K562 (cell line): ENCODE measurements around the gene SNX15. TPM values are rescaled to one million over a fixed set of nuclear protein-coding genes. Genes with fewer than 3 reads are reported as not detected.

Source experiments
- C11orf30 ChIP-seq: fragments of 450-650 bp; IDR thresholded peaks from 2 replicates; pipeline ENCODE4 v1.6.1; 2016; ENCODE audit warnings: low read depth, mild to moderate bottlenecking
- ETV6 ChIP-seq, 3 experiments: fragments of 150-350 bp in 1 of 3; sonication (generic) in 1 of 3; formaldehyde crosslinking in 1 of 3; IDR thresholded peaks; 2 replicates each; pipeline versions ENCODE4 v1.6.1 to v1.8.0; 2014 to 2022; ENCODE audit warnings: borderline replicate concordance in 2 of 3, low read depth in 2 of 3, antibody characterized with exemption in 1 of 3, low read length in 1 of 3, mild to moderate bottlenecking in 1 of 3, missing genetic modification reagents in 1 of 3
- FOXP4 ChIP-seq: sonication (generic); formaldehyde crosslinking; IDR thresholded peaks from 2 replicates; pipeline ENCODE4 v1.8.0; 2022; ENCODE audit warnings: mild to moderate bottlenecking, missing genetic modification reagents, borderline replicate concordance
- MAFG ChIP-seq: fragments of 450-650 bp; conservative IDR thresholded peaks from 2 replicates; pipeline ENCODE4 v1.6.1; 2016; ENCODE audit warnings: missing genetic modification characterization, missing compliant biosample characterization
- MAFK ChIP-seq: IDR thresholded peaks from 2 replicates; pipeline ENCODE4 v1.6.1; 2011; ENCODE audit warnings: low read length, improper control_type of control experiment
- RBM39 ChIP-seq: fragments of 200-400 bp; formaldehyde crosslinking; optimal IDR thresholded peaks from 2 replicates; pipeline ENCODE3; 2018; ENCODE audit warnings: low read depth, low read length
- ZBTB7A ChIP-seq: IDR thresholded peaks from 2 replicates; pipeline ENCODE4 v1.6.1; 2011; ENCODE audit warnings: low read depth, mild to moderate bottlenecking, low read length, moderate library complexity, borderline replicate concordance; ENCODE audit not compliant: control insufficient read depth
- polyA plus RNA-seq, 8 experiments: library from polyadenylated mRNA; depleted of rRNA in 4 of 8; stranded (reverse) in 5 of 8; unstranded in 3 of 8; fragments of >200 nt; fragmentation: Nextera tagmentation in 2 of 8; fragmentation: Illumina TruSeq in 1 of 8; extraction: Ambion mirVana in 2 of 8; extraction: Trizol in 1 of 8; gene quantifications; 2 replicates each; pipeline versions ENCODE4 v1.2.1 to v1.2.3, GENCODE V29; 2011 to 2014; ENCODE audit warnings: inconsistent platforms in 1 of 8, missing spikeins in 1 of 8
- total RNA-seq, 7 experiments: library from RNA; depleted of rRNA in 6 of 7; stranded (reverse); fragments of >200 nt in 6 of 7; fragmentation: Illumina TruSeq in 2 of 7; extraction: Trizol in 2 of 7; gene quantifications; 2 replicates each; pipeline versions ENCODE4 v1.2.1 to v1.2.3, GENCODE V29; 2011 to 2021; ENCODE audit warnings: low replicate concordance in 1 of 7
- TF ChIP-seq, protein P1 (sequence below): fragments of 250-450 bp; sonication (Bioruptor Pico); IDR thresholded peaks from 2 replicates; pipeline ENCODE4 v1.4.0; 2020; ENCODE audit warnings: mild to moderate bottlenecking, moderate library complexity
- TF ChIP-seq, protein P2 (sequence below): fragments of 450-650 bp; IDR thresholded peaks from 2 replicates; pipeline ENCODE4 v1.6.1; 2016; ENCODE audit warnings: mild to moderate bottlenecking, moderate library complexity

SNX15 gene
- total and polyA plus RNA-seq, 9 of the 15 experiments (the other 6 are each of a cell fraction or from before 2014, with no cell fraction given), result 1.8 to 27.8 (median 15.2) TPM

GRCh38 chr11:64990222-64990923, 36.9 kb upstream of the SNX15 start (continued):
- peak in 1 of 2 experiments; percentile 86; a peak in 1 of 4 replicates for TF ChIP-seq ETV6 (IDR thresholded peaks at IDR 0.05; ENCODE audit: borderline replicate concordance in 1 of 2, low read depth in 2 of 2, low read length in 1 of 2)
- TF ChIP-seq ETV6 (CRISPR knock-in tag; IDR thresholded peaks at IDR 0.05; ENCODE audit: borderline replicate concordance), result no peak
- no peak for TF ChIP-seq FOXP4 (CRISPR knock-in tag)
- TF ChIP-seq MAFK, result peak; percentile 70
- TF ChIP-seq, protein P1, sequence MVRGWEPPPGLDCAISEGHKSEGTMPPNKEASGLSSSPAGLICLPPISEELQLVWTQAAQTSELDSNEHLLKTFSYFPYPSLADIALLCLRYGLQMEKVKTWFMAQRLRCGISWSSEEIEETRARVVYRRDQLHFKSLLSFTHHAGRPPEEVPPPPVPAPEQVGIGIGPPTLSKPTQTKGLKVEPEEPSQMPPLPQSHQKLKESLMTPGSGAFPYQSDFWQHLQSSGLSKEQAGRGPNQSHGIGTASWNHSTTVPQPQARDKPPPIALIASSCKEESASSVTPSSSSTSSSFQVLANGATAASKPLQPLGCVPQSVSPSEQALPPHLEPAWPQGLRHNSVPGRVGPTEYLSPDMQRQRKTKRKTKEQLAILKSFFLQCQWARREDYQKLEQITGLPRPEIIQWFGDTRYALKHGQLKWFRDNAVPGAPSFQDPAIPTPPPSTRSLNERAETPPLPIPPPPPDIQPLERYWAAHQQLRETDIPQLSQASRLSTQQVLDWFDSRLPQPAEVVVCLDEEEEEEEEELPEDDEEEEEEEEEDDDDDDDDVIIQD, result no peak
- peak; percentile 94 for TF ChIP-seq C11orf30
- peak; percentile 83 for TF ChIP-seq MAFG (tag)
- peak; percentile 67 for TF ChIP-seq RBM39
- TF ChIP-seq, protein P2, sequence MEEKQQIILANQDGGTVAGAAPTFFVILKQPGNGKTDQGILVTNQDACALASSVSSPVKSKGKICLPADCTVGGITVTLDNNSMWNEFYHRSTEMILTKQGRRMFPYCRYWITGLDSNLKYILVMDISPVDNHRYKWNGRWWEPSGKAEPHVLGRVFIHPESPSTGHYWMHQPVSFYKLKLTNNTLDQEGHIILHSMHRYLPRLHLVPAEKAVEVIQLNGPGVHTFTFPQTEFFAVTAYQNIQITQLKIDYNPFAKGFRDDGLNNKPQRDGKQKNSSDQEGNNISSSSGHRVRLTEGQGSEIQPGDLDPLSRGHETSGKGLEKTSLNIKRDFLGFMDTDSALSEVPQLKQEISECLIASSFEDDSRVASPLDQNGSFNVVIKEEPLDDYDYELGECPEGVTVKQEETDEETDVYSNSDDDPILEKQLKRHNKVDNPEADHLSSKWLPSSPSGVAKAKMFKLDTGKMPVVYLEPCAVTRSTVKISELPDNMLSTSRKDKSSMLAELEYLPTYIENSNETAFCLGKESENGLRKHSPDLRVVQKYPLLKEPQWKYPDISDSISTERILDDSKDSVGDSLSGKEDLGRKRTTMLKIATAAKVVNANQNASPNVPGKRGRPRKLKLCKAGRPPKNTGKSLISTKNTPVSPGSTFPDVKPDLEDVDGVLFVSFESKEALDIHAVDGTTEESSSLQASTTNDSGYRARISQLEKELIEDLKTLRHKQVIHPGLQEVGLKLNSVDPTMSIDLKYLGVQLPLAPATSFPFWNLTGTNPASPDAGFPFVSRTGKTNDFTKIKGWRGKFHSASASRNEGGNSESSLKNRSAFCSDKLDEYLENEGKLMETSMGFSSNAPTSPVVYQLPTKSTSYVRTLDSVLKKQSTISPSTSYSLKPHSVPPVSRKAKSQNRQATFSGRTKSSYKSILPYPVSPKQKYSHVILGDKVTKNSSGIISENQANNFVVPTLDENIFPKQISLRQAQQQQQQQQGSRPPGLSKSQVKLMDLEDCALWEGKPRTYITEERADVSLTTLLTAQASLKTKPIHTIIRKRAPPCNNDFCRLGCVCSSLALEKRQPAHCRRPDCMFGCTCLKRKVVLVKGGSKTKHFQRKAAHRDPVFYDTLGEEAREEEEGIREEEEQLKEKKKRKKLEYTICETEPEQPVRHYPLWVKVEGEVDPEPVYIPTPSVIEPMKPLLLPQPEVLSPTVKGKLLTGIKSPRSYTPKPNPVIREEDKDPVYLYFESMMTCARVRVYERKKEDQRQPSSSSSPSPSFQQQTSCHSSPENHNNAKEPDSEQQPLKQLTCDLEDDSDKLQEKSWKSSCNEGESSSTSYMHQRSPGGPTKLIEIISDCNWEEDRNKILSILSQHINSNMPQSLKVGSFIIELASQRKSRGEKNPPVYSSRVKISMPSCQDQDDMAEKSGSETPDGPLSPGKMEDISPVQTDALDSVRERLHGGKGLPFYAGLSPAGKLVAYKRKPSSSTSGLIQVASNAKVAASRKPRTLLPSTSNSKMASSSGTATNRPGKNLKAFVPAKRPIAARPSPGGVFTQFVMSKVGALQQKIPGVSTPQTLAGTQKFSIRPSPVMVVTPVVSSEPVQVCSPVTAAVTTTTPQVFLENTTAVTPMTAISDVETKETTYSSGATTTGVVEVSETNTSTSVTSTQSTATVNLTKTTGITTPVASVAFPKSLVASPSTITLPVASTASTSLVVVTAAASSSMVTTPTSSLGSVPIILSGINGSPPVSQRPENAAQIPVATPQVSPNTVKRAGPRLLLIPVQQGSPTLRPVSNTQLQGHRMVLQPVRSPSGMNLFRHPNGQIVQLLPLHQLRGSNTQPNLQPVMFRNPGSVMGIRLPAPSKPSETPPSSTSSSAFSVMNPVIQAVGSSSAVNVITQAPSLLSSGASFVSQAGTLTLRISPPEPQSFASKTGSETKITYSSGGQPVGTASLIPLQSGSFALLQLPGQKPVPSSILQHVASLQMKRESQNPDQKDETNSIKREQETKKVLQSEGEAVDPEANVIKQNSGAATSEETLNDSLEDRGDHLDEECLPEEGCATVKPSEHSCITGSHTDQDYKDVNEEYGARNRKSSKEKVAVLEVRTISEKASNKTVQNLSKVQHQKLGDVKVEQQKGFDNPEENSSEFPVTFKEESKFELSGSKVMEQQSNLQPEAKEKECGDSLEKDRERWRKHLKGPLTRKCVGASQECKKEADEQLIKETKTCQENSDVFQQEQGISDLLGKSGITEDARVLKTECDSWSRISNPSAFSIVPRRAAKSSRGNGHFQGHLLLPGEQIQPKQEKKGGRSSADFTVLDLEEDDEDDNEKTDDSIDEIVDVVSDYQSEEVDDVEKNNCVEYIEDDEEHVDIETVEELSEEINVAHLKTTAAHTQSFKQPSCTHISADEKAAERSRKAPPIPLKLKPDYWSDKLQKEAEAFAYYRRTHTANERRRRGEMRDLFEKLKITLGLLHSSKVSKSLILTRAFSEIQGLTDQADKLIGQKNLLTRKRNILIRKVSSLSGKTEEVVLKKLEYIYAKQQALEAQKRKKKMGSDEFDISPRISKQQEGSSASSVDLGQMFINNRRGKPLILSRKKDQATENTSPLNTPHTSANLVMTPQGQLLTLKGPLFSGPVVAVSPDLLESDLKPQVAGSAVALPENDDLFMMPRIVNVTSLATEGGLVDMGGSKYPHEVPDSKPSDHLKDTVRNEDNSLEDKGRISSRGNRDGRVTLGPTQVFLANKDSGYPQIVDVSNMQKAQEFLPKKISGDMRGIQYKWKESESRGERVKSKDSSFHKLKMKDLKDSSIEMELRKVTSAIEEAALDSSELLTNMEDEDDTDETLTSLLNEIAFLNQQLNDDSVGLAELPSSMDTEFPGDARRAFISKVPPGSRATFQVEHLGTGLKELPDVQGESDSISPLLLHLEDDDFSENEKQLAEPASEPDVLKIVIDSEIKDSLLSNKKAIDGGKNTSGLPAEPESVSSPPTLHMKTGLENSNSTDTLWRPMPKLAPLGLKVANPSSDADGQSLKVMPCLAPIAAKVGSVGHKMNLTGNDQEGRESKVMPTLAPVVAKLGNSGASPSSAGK, result 0 out of 2 replicates have a peak, but pooled peaks have one; percentile 9
- peak; percentile 15; the same call in 1 of the 2 replicates for TF ChIP-seq ZBTB7A
